GM12891 (cell line): ENCODE data around the gene HLA-F.

Experiments
- POLR2A ChIP-seq: IDR thresholded peaks from 2 replicates; pipeline ENCODE4 v1.6.1; 2011; ENCODE audit warnings: low read depth, low read length, control low read depth
- TAF1 ChIP-seq: IDR thresholded peaks from 2 replicates; pipeline ENCODE4 v1.6.1; 2011; ENCODE audit warnings: low read depth, low read length, control low read depth

- TF ChIP-seq POLR2A (no peak), TAF1 (no peak)
Observed at GRCh38 chr6:29749308-29749662, 26.1 kb downstream of the HLA-F start.
